DND-41 (cell line): Measurements from ENCODE around the gene FEM1B.

ENCODE experiments used
- CTCF ChIP-seq: IDR thresholded peaks from 2 replicates; pipeline ENCODE4 v1.5.1; 2012; ENCODE audit warnings: borderline replicate concordance, low read length, moderate library complexity, mild to moderate bottlenecking; ENCODE audit not compliant: poor library complexity, severe bottlenecking; ENCODE audit errors: extremely low read depth
- EZH2 ChIP-seq: IDR thresholded peaks from 3 replicates; pipeline ENCODE4 v1.6.1; 2012; ENCODE audit warnings: borderline replicate concordance, low read depth, mild to moderate bottlenecking, moderate library complexity, low read length, inconsistent platforms; ENCODE audit not compliant: severe bottlenecking

- TF ChIP-seq CTCF (no peak), EZH2 (no peak)
Measured at GRCh38 chr15:68284616-68285258, 7.2 kb downstream of the FEM1B start.
